Measurements from ENCODE around the gene MSH3.

DNA sequence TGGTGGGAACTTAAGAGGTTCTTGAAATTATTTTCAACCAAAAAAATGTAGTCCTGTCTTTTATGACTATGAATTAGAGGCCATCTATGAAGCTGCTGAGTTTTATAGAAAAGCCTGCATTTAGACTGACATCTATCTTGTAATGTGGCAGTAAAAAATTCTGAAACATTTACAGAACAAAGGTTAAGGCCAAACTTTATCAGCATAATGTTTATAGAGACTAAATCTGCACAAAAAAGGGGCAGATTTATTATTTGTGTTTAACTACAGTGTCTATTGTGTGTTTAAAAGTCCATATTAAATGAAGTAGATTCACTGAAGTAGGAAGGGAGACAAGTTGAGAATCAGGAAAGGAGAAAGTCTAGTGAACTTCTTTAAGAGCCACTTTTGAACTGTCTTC, 47.1 kb upstream of the MSH3 start:
- TF ChIP-seq, protein P1, sequence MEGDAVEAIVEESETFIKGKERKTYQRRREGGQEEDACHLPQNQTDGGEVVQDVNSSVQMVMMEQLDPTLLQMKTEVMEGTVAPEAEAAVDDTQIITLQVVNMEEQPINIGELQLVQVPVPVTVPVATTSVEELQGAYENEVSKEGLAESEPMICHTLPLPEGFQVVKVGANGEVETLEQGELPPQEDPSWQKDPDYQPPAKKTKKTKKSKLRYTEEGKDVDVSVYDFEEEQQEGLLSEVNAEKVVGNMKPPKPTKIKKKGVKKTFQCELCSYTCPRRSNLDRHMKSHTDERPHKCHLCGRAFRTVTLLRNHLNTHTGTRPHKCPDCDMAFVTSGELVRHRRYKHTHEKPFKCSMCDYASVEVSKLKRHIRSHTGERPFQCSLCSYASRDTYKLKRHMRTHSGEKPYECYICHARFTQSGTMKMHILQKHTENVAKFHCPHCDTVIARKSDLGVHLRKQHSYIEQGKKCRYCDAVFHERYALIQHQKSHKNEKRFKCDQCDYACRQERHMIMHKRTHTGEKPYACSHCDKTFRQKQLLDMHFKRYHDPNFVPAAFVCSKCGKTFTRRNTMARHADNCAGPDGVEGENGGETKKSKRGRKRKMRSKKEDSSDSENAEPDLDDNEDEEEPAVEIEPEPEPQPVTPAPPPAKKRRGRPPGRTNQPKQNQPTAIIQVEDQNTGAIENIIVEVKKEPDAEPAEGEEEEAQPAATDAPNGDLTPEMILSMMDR (IDR thresholded peaks at IDR 0.05): no peak
- TF ChIP-seq ZFX (IDR thresholded peaks at IDR 0.05; ENCODE audit: borderline replicate concordance): no peak
